Kidney tubule cell (primary cell): ENCODE results near the gene SSBP3.

Experiments used
- DNase-seq: peaks from one replicate; pipeline ENCODE4 v3.0.0-alpha.2; 2018; ENCODE audit warnings: low spot score

Gene SSBP3

GRCh38 chr1:54329312-54330003 lies 76.7 kb downstream of the SSBP3 start:
- DNase-seq, result no peak

GRCh38 chr1:54328066-54328636 lies 78.0 kb downstream of the SSBP3 start:
- peak; percentile 20 for DNase-seq

- DNase-seq, result peak; percentile 7
Observed at GRCh38 chr1:54327386-54328065, 78.7 kb downstream of the SSBP3 start.

DNA sequence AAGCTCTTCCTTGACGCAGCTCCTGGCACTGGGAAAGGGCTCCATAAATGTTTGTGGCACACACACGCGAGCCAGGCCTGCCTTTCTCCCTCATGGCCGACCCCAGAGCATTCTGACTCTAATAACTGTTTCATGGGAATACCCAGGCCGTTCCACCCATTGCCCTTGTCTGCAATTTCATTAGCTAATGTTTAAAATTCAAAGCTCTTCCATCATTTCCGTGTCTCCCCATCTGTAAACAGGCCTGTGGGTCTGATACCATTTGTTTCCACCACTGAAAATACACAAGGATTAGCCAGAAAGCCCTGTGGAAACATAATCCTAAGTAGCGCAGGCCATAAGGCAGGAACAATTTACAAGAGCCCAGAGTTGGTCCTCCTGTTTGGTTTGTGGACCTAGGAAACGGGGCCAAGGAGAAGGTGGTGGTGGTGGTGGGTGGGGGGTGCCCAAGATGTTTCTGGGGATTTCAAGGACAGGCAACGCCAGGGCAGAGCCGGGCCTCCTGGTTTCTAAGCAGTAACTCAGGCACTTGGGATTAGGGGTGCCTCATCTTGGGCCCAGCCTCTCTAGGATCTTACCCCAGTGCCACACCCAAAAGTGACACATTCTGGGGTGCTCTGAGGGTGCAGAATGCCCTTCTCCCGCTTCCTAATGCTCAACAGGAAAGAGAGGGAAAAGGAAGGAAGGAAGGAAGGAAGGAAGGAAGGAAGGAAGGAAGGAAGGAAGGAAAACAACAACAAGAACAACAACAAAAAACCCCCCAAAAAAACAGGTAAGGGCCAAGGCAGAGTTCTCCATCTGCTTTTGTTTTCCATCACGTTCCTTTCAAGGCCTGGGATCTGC lies 79.4 kb downstream of the SSBP3 start:
- DNase-seq, result no peak

DNA sequence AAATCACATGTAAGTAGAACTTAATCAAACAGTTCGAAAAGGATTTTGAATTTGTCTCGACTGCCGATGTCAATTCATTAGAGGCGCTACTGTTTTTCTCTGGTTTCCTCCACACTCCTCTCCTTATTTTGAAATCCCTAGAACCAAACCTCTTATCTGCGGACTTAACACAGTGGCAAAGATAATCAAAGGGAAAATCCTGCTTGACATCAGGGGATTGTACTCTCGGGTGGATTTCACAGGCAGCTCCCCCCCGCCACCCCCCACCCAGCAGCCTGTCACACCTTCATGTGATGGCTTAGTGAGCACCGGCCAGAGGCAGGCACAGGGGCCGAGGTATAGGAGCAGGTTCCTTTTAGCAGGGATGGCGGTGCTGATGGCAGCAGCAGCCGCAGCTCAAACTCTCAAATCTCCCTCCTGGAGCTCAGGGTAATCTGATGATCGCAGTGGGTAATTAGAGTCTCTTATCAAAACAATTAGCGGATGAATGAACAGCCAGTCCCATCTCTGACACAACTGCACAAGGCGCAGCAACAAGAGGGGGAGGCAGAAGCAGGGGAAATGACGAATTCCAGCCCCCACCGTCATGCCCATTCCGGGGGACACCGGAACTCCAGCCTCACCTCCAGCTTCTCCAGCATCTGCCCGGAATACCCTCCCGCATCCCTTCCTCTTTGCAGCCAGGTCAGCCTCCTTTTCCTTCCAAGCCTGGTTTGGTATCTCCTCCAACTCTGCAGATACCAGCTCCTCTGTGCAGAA lies 80.3 kb downstream of the SSBP3 start:
- DNase-seq, result no peak

- no peak for DNase-seq
Observed at GRCh38 chr1:54325284-54325683, 80.9 kb downstream of the SSBP3 start.

GRCh38 chr1:54324251-54325140 lies 81.7 kb downstream of the SSBP3 start:
- DNase-seq, result no peak

DNA sequence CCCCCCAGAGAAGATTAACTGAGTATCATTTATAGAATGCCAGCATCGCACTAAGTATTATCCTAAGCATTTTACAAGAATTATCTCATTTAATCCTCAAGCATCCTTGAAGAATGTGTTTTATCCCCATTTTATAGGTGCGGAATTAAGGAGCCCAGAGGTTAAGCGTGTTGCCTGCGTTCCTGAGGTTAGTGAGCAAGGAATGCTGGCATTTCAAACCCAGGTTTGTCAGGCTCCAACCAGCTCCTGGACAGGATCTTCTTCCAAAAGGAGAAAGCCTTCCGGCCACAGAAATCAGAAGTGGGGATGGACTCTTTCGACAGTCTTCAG lies 82.3 kb downstream of the SSBP3 start:
- DNase-seq, result no peak

- DNase-seq, result no peak
Observed at GRCh38 chr1:54323324-54323739, 82.9 kb downstream of the SSBP3 start.

- DNase-seq, result no peak
Observed at GRCh38 chr1:54318246-54318814, 87.9 kb downstream of the SSBP3 start.

DNA sequence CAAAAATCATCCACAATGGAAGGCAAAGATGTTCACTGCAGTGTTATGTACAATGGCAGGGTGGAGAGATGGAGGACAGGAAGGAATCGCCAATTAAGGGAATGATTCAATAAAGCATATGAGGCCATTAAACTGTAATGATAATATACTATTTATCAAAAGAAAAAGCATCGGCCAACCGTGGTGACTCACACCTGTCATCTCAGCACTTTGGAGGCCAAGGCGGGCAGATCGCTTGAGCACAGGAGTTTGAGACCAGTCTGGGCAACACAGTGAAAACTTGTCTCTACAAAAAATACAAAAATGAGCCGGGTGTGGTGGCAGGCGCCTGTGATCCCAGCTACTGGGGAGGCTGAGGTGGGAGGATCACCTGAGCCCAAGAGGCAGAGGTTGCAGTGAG lies 89.1 kb downstream of the SSBP3 start:
- DNase-seq, result no peak

- no peak for DNase-seq
Observed at GRCh38 chr1:54315099-54315498, 91.1 kb downstream of the SSBP3 start.

DNA sequence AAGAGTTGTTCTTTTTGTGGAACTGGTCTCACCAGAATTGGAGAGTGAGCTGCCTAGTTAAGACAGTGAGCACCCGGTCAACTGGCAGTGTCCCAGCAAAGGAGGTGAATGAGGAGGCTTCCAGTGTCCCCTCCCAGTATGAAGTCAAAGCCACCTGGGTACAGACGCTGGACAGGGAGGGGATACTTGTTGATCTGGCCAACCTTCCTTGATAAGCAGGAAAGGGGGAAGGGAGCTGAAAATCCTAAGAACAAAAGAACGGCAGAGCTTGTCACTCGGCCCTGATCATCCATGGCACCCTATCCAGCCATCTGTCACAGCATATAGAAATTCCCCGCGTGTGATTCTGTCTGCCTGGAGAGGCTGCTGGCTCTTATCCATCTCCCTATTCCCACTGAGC lies 91.5 kb downstream of the SSBP3 start:
- no peak for DNase-seq

- DNase-seq, result peak; percentile 68
Observed at GRCh38 chr1:54312796-54313316, 93.3 kb downstream of the SSBP3 start.

- no peak for DNase-seq
Observed at GRCh38 chr1:54311506-54311905, 94.7 kb downstream of the SSBP3 start.

DNA sequence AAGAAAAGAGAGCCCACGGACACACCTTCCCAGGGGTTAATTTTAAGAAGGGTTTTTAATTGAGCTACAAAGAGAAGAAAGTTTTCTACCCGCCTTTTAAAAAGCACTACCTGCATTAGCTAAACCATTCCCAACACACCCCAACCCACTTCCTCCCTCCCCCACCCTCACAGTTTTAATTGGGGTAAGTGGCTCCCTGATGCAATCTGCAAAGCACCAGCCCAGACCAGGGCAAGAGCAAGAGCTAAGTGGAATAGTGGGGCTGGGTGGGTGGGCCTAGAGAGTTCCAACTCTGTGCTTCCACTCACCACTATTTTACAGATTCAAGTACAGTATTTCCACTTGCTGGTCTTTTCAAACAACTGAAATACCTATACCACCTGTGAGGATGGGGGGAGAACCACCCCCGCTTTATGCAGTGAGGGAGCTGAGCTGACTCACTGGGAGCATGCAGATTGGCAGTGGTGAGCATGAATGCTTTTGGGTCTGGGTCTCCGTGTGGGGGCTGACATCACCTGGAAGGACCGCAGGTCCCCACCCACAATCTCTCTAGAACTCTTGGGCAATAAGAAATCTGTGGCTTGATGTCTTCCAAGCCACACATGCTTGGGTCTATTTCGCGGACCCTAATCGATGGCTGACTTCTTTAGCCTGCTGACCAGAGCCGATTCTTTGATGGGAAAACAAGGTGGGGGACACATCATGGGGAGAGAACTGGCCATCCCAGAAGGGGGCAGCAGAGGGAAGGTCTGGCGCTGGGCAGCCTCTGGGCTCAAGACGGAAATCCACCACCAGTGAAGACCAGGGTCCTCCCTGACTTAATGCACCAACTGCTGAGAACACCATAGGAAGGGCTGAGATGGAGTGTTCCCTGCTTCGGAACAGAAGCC lies 95.5 kb downstream of the SSBP3 start:
- peak; percentile 34 for DNase-seq

DNA sequence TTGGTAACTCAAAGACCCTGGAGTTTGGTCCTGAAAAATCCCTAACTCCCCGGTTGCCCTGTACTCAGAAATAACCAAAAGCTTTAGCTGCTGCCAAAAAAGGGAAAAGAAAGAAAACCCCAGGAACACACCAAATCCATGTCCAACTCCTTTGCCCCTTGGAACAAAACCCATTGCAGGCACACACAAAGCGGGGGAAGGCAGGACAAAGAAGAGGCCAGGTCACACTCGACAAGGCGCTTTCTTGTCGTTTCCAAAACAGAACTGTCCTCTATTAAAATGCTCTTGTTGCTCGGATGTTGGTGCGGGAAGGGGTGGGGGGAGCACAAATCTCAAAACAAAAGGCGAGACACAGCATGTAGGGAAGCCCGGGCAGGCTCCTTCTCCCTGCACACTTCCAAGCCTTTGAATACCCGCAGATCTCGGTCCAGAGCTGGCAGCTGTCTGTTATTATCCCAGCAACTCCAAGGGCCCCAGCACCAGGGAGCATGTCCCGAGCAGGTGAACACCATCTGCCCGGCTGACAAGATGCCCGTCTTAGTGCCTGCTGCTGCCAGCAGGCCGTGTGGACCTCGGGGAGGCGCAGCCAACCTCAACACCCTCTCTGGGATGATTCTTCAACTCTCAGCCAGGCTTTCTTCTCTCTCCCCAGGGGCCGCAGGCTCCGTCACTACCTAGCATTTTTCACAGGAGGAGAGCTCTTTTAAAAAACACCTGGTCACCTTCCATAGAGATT lies 96.4 kb downstream of the SSBP3 start:
- no peak for DNase-seq

- DNase-seq, result no peak
Observed at GRCh38 chr1:54307305-54307704, 98.9 kb downstream of the SSBP3 start.
